GM12878 (cell line): ENCODE results near the gene SLC45A3. TPM values are rescaled to one million over a fixed set of nuclear protein-coding genes. Genes with fewer than 3 reads are reported as not detected.

ENCODE experiments used
- BRCA1 ChIP-seq: IDR thresholded peaks from 2 replicates; pipeline ENCODE4 v1.6.1; 2011; ENCODE audit warnings: low read depth, low read length, improper control_type of control experiment
- ETV6 ChIP-seq, 2 experiments: fragments of 450-650 bp in 1 of 2; IDR thresholded peaks in 1 of 2; conservative IDR thresholded peaks in 1 of 2; 2 replicates each; pipeline ENCODE4 v1.6.1; 2014; ENCODE audit warnings: antibody characterized with exemption in 1 of 2, borderline replicate concordance in 1 of 2, low read depth in 1 of 2, mild to moderate bottlenecking in 1 of 2, moderate library complexity in 1 of 2
- MEF2A ChIP-seq: IDR thresholded peaks from 2 replicates; pipeline ENCODE4 v1.6.1; 2011; ENCODE audit warnings: low read depth, mild to moderate bottlenecking, low read length, moderate library complexity; ENCODE audit not compliant: insufficient read depth
- MEF2B ChIP-seq: fragments of 450-650 bp; IDR thresholded peaks from 2 replicates; pipeline ENCODE4 v1.6.1; 2018; ENCODE audit warnings: mild to moderate bottlenecking, moderate library complexity; ENCODE audit not compliant: partially characterized antibody, poor library complexity, severe bottlenecking
- MYB ChIP-seq: fragments of 150-350 bp; IDR thresholded peaks from 2 replicates; pipeline ENCODE4 v1.6.1; 2014; ENCODE audit warnings: mild to moderate bottlenecking, low read depth, low read length, borderline replicate concordance
- POLR2A ChIP-seq: IDR thresholded peaks from 2 replicates; pipeline ENCODE4 v1.6.1; 2011; ENCODE audit warnings: low read depth, mild to moderate bottlenecking, low read length
- POLR2AphosphoS2 ChIP-seq: IDR thresholded peaks from 2 replicates; pipeline ENCODE4 v1.6.1; 2011; ENCODE audit warnings: low read depth, mild to moderate bottlenecking, low read length, improper control_type of control experiment, moderate library complexity
- RAD21 ChIP-seq: IDR thresholded peaks from 2 replicates; pipeline ENCODE4 v1.6.1; 2011; ENCODE audit warnings: mild to moderate bottlenecking, low read depth, low read length, moderate library complexity; ENCODE audit not compliant: insufficient read depth
- RB1 ChIP-seq: fragments of 450-650 bp; formaldehyde crosslinking; IDR thresholded peaks from 2 replicates; pipeline ENCODE4 v1.6.1; 2017; ENCODE audit warnings: mild to moderate bottlenecking, borderline replicate concordance
- RFX5 ChIP-seq: IDR thresholded peaks from 2 replicates; pipeline ENCODE4 v1.6.1; 2011; ENCODE audit warnings: low read depth, low read length, improper control_type of control experiment
- SIX5 ChIP-seq: IDR thresholded peaks from 2 replicates; pipeline ENCODE4 v1.6.1; 2011; ENCODE audit warnings: mild to moderate bottlenecking, low read depth, low read length, moderate library complexity; ENCODE audit not compliant: severe bottlenecking
- SMC3 ChIP-seq: IDR thresholded peaks from 2 replicates; pipeline ENCODE4 v1.6.1; 2011; ENCODE audit warnings: low read length, improper control_type of control experiment, borderline replicate concordance
- SPI1 ChIP-seq: IDR thresholded peaks from 2 replicates; pipeline ENCODE4 v1.6.1; 2011; ENCODE audit warnings: low read depth, mild to moderate bottlenecking, low read length, moderate library complexity, borderline replicate concordance; ENCODE audit not compliant: insufficient read depth
- SRF ChIP-seq, 2 experiments: IDR thresholded peaks; 2 replicates each; pipeline ENCODE4 v1.6.1; 2011; ENCODE audit warnings: low read depth in 2 of 2, low read length in 2 of 2, mild to moderate bottlenecking in 1 of 2, moderate library complexity in 1 of 2
- TCF3 ChIP-seq: IDR thresholded peaks from 2 replicates; pipeline ENCODE4 v1.6.1; 2012; ENCODE audit warnings: low read depth, mild to moderate bottlenecking, low read length, borderline replicate concordance; ENCODE audit not compliant: insufficient read depth
- ZNF592 ChIP-seq: fragments of 450-650 bp; IDR thresholded peaks from 2 replicates; pipeline ENCODE4 v1.6.1; 2017; ENCODE audit warnings: mild to moderate bottlenecking, moderate library complexity
- polyA plus RNA-seq, 11 experiments: library from polyadenylated mRNA; depleted of rRNA in 4 of 11; unstranded in 6 of 11; stranded (reverse) in 5 of 11; fragments of >200 nt; fragmentation: Nextera tagmentation in 4 of 11; fragmentation: Illumina TruSeq in 1 of 11; extraction: Ambion mirVana in 4 of 11; extraction: Trizol in 1 of 11; gene quantifications; 1 replicate in 1 of 11; 2 replicates in 10 of 11; pipeline versions ENCODE4 v1.2.1 to v1.2.3, GENCODE V29; 2011 to 2016; ENCODE audit warnings: inconsistent platforms in 2 of 11, missing spikeins in 2 of 11, low read depth in 1 of 11
- total RNA-seq, 4 experiments: library from RNA; depleted of rRNA in 3 of 4; stranded (reverse); fragments of >200 nt in 3 of 4; fragmentation: Illumina TruSeq in 1 of 4; extraction: Trizol in 1 of 4; gene quantifications; 2 replicates each; pipeline versions ENCODE4 v1.2.1 to v1.2.3, GENCODE V29; 2013 to 2021

Gene SLC45A3
- total and polyA plus RNA-seq, 10 of the 15 experiments (the other 5 are each of a cell fraction or from before 2014, with no cell fraction given): 0.26 to 10.3 (median 4.1) TPM

GRCh38 chr1:205658943-205659581 is 21.2 kb downstream of the SLC45A3 start (continued):
- TF ChIP-seq ETV6 (conservative IDR thresholded peaks at IDR 0.05 in 1 of 2, IDR thresholded peaks at IDR 0.05 in 1 of 2; ENCODE audit: borderline replicate concordance in 1 of 2, low read depth in 1 of 2): no peak
- TF ChIP-seq MEF2A: no peak
- peak; percentile 98 for TF ChIP-seq SMC3
- TF ChIP-seq SRF (IDR thresholded peaks at IDR 0.05; ENCODE audit: low read depth in 2 of 2, low read length in 2 of 2): 0 out of 4 replicates have a peak, but pooled peaks of 1 of the 2 experiments have one; percentile 2
- no peak for TF ChIP-seq POLR2A
- TF ChIP-seq MYB: no peak
- no peak for TF ChIP-seq RFX5
- peak; percentile 70 for TF ChIP-seq MEF2B
- no peak; the same call in 1 of the 2 replicates for TF ChIP-seq RB1
- TF ChIP-seq BRCA1: no peak
- 0 out of 2 replicates have a peak, but pooled peaks have one; percentile 13 for TF ChIP-seq TCF3
- no peak for TF ChIP-seq POLR2AphosphoS2
- TF ChIP-seq SPI1: no peak
- TF ChIP-seq ZNF592: no peak
- TF ChIP-seq SIX5: no peak
- TF ChIP-seq RAD21: peak; percentile 96
